Duodenal mucosa (tissue), 2 donors: ENCODE measurements around the gene CA4.
"Not testable (repeated sequence)": the region's sequence is repeated elsewhere in the genome, so short reads cannot be mapped to it uniquely, and the experiment has no call there.

Experiments used
- H3K27ac ChIP-seq: one replicate; pipeline ENCODE4 v1.7.0; 2013; ENCODE audit warnings: low read depth, low read length
- H3K27me3 ChIP-seq, 2 donors: one replicate each; pipeline ENCODE4 v1.7.0; 2013; ENCODE audit warnings: low read length in 2 of 2, control low read depth in 1 of 2; ENCODE audit not compliant: insufficient read depth in 2 of 2, control insufficient read depth in 1 of 2
- H3K36me3 ChIP-seq, 2 donors: one replicate each; pipeline ENCODE4 v1.7.0; 2013; ENCODE audit warnings: low read length in 2 of 2, control low read depth in 1 of 2; ENCODE audit not compliant: insufficient read depth in 2 of 2, control insufficient read depth in 1 of 2
- H3K4me1 ChIP-seq, 2 donors: one replicate each; pipeline ENCODE4 v1.7.0; 2013; ENCODE audit warnings: low read length in 2 of 2, control low read depth in 1 of 2; ENCODE audit not compliant: insufficient read depth in 2 of 2, control insufficient read depth in 1 of 2
- H3K4me3 ChIP-seq, 2 donors: one replicate each; pipeline ENCODE4 v1.7.0; 2013; ENCODE audit warnings: low read length in 2 of 2, low read depth in 1 of 2
- H3K9ac ChIP-seq, 2 donors: one replicate each; pipeline ENCODE4 v1.7.0; 2013; ENCODE audit warnings: low read length in 2 of 2, low read depth in 1 of 2
- H3K9me3 ChIP-seq, 2 donors: one replicate each; pipeline ENCODE4 v1.7.0; 2013; ENCODE audit warnings: low read length in 2 of 2, control low read depth in 1 of 2; ENCODE audit not compliant: control insufficient read depth in 1 of 2

Gene CA4

DNA sequence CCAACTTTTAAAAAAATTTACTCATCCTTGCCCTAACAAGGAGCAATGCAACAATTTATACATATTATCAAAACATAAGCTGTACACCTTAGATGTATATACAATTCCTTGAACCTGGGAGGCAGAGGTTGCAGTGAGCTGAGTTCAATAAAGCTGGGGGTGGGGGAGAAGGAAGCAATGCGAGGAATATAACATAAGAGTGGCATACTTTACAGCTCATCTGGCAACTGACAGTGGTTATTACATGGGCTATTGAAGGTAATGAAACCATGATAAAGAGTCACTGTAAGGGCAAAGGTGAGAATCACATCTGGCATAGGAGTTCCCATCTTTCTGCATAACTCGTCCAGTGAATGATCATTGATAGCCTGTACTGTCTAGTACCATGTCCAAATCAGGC, 43.7 kb downstream of the CA4 start:
- Histone ChIP-seq H3K27ac (no peak overlapping the region), H3K9me3 (no peaks in the 10 kb centered on the region), H3K36me3 (peaks cover 0 to 32% of the 10 kb centered on the region in 2 donors), H3K4me1 (no peaks in the 10 kb centered on the region), H3K27me3 (no peaks in the 10 kb centered on the region), H3K9ac (no peak overlapping the region), H3K4me3 (no peak overlapping the region)

DNA sequence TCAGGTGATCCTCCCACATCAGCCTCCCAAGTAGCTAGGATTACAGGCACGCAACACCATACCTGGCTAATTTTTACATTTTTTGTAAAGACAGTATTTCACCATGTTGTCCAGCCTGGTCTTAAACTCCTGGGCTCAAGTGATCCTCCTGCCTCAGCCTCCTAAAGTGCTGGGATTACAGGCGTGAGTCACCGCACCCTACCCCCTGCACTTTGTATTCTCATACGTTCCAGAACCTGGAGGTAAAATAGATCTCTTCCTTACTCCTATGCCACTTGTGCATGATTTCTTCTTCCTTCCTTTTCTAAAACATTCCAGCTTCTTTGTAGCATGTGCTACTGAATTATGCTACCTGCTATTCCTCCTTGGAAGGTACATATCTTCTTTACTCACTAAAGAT, 44.4 kb downstream of the CA4 start:
- not testable (repeated sequence) for H3K27ac ChIP-seq, H3K4me1 ChIP-seq, H3K27me3 ChIP-seq, H3K9ac ChIP-seq, H3K9me3 ChIP-seq, H3K4me3 ChIP-seq
- H3K36me3 ChIP-seq: peaks cover 0 to 30% of the 10 kb centered on the region in 2 donors

DNA sequence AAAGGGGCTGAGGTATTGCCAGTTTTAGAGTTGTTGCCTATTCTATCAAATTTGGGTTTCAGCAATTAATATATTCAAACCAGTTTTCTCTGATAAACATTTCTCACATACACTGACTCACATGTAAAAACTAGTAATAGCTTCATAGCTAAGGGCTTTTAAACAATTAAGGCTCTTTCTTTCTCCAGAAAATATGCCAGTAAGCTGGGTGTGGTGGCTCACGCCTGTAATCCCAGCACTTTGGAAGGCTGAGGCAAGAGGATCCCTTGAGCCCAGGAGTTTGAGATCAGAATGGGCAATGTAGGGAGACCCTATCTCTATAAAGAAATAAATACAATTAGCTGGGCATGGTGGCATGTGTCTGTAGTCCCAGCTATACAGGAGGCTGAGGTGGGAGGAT, 48.9 kb downstream of the CA4 start:
- not testable (repeated sequence) for H3K27me3 ChIP-seq, H3K9me3 ChIP-seq, H3K27ac ChIP-seq, H3K4me3 ChIP-seq, H3K9ac ChIP-seq, H3K4me1 ChIP-seq, H3K36me3 ChIP-seq

DNA sequence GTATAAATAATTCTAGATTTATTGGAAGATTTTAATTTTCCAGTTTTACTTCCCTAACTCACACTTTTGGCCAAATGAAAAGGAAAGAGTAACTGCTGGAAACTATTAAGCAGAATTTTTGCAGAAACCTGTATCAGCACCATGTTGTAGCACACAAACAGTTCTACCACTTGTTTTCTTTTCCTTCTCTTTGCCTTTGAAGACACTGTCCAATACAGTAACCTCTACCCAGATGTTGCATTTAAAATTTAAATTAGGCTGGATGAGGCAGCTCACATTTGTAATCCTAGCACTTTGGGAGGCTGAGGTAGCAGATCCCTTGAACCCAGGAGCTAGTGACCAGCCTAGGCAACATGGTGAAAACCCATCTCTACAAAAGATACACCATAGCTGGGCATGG, 56.0 kb downstream of the CA4 start:
- not testable (repeated sequence) for H3K27ac ChIP-seq, H3K9ac ChIP-seq, H3K36me3 ChIP-seq, H3K9me3 ChIP-seq, H3K4me3 ChIP-seq, H3K27me3 ChIP-seq, H3K4me1 ChIP-seq

DNA sequence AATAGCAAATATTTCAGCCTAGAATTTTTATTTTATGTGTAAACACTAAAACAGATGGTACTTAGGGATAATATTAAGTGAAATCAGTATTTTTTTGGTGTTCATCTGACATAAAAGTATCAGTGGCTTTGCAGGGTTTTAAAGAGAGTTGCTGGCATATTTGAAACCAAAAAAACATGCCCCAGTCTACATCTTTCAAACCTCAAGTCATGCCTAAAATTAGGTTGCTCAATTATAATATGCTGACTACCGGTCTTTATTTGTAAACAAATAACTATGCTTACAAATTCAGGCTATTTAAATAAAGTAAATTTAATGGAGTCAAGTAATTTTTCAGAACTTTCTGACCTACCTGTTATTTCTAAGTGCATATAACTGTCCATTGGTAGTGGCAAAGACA, 58.5 kb downstream of the CA4 start:
- not testable (repeated sequence) for H3K27me3 ChIP-seq, H3K27ac ChIP-seq, H3K9ac ChIP-seq, H3K9me3 ChIP-seq, H3K4me1 ChIP-seq, H3K4me3 ChIP-seq, H3K36me3 ChIP-seq
